Measurements from ENCODE around the gene ALKAL2. TPM values are rescaled to one million over a fixed set of nuclear protein-coding genes. Genes with fewer than 3 reads are reported as not detected.

ALKAL2 gene
- total and polyA plus RNA-seq, 2 of the 13 experiments (the other 11 are each of a cell fraction or from before 2014, with no cell fraction given) = 0.22 to 1.7 TPM

- TF ChIP-seq PCBP1 (IDR thresholded peaks at IDR 0.05; ENCODE audit: borderline replicate concordance, low read depth, low read length) (no peak), CC2D1A (CRISPR knock-in tag; IDR thresholded peaks at IDR 0.05) (peak; percentile 54; the same call in 1 of the 2 replicates), HNF4G (IDR thresholded peaks at IDR 0.05; ENCODE audit: borderline replicate concordance, low read depth, low read length) (peak; percentile 98), HNF4G (CRISPR knock-in tag; IDR thresholded peaks at IDR 0.05; ENCODE audit: borderline replicate concordance, low read depth) (peak; percentile 96), NR1H2 (CRISPR knock-in tag; IDR thresholded peaks at IDR 0.05; ENCODE audit: borderline replicate concordance, low read depth) (peak; percentile 93; the same call in 1 of the 2 replicates), PITX1 (CRISPR knock-in tag; IDR thresholded peaks at IDR 0.05) (peak; percentile 100), ZNF160 (CRISPR knock-in tag; IDR thresholded peaks at IDR 0.05) (peak; percentile 69; the same call in 1 of the 2 replicates), ZNF615 (CRISPR knock-in tag; IDR thresholded peaks at IDR 0.05; ENCODE audit: borderline replicate concordance) (no peak), ZNF24 (IDR thresholded peaks at IDR 0.05) (peak; percentile 52; the same call in 1 of the 2 replicates), ZNF670 (CRISPR knock-in tag; IDR thresholded peaks at IDR 0.05; ENCODE audit: borderline replicate concordance) (peak; percentile 83), KLF11 (CRISPR knock-in tag; IDR thresholded peaks at IDR 0.05) (peak; percentile 95), ZNF678 (CRISPR knock-in tag; IDR thresholded peaks at IDR 0.05) (no peak), ATF7-NPFF (CRISPR knock-in tag; IDR thresholded peaks at IDR 0.05; ENCODE audit: low read depth) (peak; percentile 28; the same call in 1 of the 2 replicates), NR2F2 (IDR thresholded peaks at IDR 0.05; ENCODE audit: borderline replicate concordance, low read depth) (peak; percentile 100), KDM1A (CRISPR knock-in tag; IDR thresholded peaks at IDR 0.05) (peak; percentile 92), SMARCE1 (IDR thresholded peaks at IDR 0.05; ENCODE audit: borderline replicate concordance) (no peak), ZFP36L1 (CRISPR knock-in tag; IDR thresholded peaks at IDR 0.05) (peak; percentile 98; the same call in 1 of the 2 replicates), ZNF407 (CRISPR knock-in tag; IDR thresholded peaks at IDR 0.05; ENCODE audit: not compliant biosample characterization) (no peak), ZBTB38 (CRISPR knock-in tag; IDR thresholded peaks at IDR 0.05) (peak; percentile 93), ZFP37 (CRISPR knock-in tag; IDR thresholded peaks at IDR 0.05; ENCODE audit: borderline replicate concordance) (0 out of 2 replicates have a peak, but pooled peaks have one; percentile 42), SMARCC2 (IDR thresholded peaks at IDR 0.05) (no peak), ATF1 (CRISPR knock-in tag; IDR thresholded peaks at IDR 0.05) (peak; percentile 84), ZNF607 (CRISPR knock-in tag; IDR thresholded peaks at IDR 0.05; ENCODE audit: borderline replicate concordance) (peak; percentile 96), ZNF274 (CRISPR knock-in tag; IDR thresholded peaks at IDR 0.05) (peak; percentile 62; the same call in 1 of the 2 replicates)
Observed at GRCh38 chr2:260507-261161, 27.3 kb downstream of the ALKAL2 start (continued).

Data from HepG2 (cell line).